HG03025 (cell line): ENCODE data around the gene ZNF385D.

Experiments used
- ATAC-seq: cut with Tn5 transposase; IDR thresholded peaks from one replicate; pipeline ENCODE4 v1.9.1; 2021; ENCODE audit warnings: mild to moderate bottlenecking, moderate library complexity; ENCODE audit not compliant: unreplicated experiment, low FRiP score

ZNF385D gene

DNA sequence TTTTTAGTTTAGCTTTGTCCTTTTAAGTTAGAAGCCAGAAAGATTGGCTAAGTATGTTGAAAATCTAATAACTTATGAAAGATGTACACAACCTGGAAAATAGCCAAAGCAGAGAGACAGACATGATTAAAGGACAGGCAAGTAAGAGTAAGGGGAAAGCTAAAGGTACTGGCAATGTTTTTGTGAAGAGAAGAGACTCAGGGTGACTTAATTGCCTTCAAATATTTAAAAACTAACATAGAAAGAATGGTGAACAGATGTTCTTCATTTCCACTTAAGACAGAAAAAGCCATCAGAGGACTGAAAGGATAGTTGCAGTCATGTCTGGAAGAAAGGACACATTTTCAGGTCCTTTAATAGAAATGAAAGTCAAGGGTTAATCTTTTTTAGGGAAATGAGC lies 68.8 kb downstream of the ZNF385D start:
- no peak for ATAC-seq

DNA sequence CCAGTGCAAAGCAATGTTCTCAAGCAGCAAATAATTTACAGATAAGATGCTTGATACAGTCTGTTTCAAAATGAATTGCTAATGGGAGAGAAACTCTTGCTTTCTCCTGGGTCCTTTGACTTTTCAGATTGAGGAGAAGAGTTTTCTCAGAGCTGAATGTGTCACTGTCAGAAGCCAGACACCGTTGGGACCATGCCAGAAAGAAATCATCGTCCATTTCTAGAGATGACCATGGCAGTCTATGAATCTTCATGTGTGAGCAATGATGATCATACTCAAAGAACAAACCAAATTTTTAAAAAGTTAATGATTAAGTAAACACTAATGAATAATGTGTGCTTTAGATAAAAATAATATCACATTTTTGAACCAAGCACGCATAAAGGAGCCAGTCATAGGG lies 77.6 kb downstream of the ZNF385D start:
- no peak for ATAC-seq

DNA sequence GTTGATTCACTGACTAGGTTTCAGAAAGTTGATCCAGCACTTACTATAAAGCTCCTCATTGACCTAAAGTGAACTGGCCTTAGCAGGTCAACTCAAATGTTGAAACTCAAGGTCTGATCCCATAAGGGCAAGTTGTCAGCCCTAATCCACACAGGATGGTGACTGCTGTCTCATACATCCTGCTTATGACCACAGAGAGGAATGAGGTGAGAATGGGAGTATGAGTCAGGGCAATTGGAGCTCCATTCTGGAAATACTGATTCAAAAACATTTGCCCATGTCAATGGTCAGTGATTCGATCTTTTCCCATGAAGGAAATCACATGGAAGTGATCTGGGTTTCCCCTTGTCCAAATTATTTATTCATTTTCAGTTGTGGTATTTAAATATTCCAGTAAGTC lies 78.7 kb downstream of the ZNF385D start:
- ATAC-seq = no peak

DNA sequence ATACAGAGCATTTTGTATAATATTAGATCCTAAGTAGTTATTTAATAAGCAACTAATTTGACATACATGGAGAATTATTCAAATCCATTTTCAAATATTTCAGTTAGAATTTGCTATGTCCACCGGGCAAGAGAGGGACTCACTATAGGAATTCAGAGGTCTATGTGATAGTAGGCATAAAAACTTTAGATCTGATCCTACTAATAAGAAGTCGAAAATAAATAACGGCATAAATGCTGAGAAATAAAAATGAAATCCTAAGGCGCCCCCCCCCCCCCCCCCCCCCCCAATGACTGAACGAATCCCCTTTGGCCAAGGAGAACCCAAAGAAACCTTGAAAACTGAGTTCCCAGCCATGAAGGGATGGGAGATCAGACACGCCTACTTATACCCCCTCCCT lies 80.6 kb downstream of the ZNF385D start:
- no peak for ATAC-seq

DNA sequence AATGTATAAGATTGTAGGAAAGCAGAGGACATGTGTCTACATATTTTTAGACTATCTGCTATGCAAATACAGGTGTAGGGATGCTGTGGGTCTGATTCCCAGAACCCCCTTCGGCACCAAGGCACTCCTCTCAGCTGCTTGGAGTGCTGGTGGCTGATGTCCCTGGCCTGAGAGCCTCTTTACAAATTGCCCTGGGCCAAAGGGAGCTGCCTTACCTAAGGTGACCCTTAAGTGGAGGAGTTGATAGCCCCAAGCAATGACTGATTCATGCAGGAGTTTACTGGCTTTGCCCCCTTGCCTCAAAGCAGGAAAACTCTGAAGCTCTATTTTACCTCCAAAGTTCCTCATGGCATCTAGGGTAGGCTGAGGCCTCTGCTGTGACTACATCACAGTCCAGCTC lies 83.0 kb downstream of the ZNF385D start:
- ATAC-seq = no peak

DNA sequence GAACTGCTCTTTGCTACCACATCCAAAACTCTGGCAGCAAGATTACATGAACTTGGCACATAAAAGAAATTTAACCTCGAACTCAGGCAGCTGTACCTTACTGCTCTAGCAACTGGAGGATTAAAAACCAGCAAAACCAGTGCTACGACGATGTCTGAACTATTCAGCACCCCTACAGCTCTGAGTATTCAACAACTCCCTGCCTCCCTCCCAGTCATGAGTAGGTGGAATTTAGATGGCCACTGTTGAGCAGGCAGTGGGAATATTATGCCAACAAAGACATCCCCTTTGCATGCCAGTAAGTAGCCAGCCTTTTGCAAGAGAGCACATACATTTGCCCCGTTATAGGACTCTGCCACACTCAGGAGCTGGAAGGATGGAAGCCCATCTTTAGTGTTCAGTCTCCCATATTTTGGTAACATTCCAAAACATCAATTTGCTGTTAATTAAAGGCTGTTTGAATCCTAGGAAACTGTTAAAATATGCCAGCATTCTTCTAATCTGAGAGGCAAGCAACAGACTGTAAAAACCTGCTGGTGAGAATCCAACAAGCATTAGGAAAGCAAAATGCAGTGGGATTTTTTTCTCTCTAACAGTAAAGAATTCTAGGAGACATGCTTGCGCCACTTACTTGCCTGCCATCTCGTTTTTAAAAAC lies 85.4 kb downstream of the ZNF385D start:
- no peak for ATAC-seq

DNA sequence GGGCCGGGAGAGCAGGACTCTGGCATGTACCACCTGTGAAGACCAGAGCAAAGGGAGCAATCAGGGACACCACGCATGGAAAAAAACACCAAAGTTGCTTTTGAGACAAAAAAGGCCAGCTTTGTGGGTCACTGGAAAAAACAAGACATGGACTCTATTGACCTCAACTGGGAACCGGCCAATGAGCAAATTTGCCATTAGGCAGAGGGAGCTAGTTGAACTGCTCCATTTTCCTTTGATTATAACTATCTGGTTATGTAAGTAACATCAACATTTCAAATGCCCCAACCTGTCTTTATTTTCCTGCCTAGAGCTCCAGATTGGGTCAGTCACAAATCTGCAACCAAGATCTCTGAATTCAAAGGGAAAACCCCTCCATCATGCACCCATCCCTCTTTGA lies 86.0 kb downstream of the ZNF385D start:
- ATAC-seq = no peak

DNA sequence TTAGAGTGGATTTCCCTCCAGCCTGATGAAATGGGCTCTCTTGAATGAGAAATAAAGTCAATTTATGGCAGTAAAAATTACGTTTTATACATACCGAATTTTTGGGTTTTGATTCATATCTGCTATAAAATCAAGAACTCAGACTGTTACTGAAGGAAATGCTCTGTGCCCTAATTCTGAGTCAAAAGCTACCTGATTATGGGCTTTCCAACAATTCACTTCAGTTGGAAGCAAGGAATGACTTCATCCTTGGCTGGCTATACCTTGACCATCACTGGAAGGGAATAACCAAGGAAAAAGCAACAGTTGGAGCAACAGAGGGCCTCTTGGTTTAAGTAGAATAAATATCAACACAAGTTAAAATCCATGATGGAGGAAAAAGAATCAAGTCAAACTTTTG lies 88.6 kb downstream of the ZNF385D start:
- ATAC-seq = no peak

DNA sequence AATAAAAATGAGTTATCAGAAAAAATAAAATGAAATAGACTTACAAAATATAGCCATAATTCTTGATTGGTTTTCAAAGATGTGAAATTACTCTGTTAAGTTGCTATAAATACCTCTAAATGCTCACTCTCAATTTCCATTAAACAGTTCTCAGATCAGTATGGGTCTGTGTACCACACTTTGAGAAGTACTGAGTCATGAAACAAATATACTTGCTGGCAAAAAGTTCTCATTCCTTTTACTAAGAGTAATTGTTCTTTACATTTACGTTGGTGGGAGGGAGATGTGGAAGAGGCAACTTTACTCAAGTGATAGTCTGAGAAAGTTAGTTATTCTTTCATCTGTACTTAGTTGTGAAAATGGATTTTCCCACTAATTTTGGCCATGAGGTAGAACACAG lies 96.3 kb downstream of the ZNF385D start:
- no peak for ATAC-seq

DNA sequence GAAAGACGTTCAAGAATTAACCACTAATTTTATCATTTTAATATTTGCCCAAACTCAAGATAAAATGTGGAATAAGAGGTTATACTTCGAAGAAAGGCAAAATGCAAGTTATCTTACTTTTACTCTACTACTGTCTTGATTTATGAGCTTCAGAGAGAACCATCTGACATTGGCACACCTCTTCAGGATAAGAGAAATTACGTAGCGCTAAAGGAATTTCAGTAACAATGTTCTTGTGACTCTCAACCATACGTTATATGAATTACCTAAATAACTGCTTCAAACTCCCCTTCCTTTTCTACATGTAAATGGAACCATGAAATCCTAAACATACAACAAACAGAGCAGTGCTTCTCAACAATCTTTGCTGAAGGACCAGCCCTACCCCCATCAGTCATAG lies 96.8 kb downstream of the ZNF385D start:
- no peak for ATAC-seq

DNA sequence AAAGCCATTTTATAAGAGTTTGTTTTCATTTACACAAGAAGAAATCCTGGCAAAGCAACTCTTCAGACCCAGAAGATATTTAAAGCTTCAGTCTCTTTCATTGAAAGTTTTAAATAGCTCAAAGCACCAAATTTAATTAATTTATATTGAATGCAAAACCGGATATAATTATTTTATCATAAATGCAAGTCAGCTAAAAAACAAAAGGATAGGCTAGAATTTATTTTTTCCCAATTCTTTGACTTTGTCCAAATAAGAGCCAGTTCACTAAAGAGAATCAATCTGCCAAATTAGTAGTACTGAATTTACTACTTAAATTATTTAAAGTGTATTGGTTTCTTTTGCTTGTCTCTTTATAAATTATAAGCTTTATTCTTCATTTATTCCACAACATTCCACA lies 101.5 kb downstream of the ZNF385D start:
- no peak for ATAC-seq

DNA sequence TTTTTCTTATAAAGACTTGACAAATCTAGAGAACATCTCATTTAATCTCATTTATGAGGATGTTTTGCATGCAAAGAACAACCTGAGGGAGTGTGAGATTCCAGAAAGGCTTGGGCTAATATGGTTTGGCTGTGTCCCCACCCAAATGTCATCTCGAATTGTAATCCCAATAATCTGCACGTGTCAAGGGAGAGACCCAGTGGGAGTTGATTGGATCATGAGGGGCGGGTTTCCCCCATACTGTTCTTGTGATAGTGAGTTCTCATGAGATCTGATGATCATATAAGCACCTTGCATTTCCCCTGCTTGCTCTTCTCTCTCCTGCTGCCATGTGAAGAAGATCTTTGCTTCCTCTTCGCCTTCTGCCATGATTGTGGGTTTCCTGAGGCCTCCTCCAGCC lies 103.0 kb downstream of the ZNF385D start:
- ATAC-seq = no peak

DNA sequence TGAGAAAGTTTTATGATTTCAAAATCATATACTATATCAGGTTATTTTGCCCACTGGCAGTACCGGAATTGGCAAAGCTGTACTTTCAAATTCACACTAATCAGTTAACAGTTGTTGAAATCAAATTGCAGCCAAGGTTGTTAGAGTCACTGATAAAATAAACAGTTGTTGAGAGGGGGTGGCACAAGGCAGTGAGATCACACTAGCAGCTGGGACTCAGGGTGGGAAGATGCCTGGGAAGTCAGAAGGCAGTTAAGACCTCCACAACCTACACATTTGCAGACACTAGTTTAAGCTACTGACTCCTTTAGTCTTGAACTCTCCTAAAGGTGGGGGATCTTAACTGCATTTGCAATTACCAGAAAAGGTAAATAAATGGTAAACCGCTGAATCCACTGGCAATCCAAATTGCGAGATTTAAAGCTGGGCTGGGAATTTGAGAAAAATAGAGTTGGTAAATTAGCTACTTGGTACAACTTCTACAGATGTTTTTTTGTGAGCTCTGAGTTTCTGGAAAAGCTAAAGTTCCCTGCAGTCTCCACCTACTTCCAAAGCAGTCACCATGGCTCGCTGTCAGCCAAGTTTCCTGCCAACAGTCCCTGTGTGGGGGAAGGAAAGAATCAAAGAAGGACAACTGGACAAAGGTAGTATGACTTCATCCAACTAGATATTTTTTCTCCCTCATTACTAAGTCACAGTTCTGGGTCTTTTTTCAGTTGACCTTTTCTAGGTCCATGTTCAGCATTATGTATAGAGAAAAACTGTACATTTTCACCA lies 105.7 kb downstream of the ZNF385D start:
- no peak for ATAC-seq

DNA sequence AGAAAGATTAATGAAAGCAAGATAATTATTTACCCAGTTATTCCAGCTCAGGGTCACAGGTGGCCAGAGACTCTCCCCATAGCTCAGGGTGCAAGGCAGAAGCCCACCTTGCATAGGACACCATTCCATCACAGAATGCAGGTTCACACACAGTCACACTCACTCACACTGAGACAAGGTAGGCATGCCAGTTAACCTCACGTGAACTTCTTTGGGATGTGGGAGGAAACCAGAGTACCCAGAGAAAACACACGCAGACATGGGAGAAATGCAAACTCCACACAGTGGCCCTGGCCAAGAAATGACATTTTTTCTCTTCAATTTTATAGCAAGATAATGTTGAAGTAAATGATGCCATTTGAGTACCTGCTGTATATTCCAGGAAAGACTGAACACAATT lies 106.7 kb downstream of the ZNF385D start:
- ATAC-seq = no peak

DNA sequence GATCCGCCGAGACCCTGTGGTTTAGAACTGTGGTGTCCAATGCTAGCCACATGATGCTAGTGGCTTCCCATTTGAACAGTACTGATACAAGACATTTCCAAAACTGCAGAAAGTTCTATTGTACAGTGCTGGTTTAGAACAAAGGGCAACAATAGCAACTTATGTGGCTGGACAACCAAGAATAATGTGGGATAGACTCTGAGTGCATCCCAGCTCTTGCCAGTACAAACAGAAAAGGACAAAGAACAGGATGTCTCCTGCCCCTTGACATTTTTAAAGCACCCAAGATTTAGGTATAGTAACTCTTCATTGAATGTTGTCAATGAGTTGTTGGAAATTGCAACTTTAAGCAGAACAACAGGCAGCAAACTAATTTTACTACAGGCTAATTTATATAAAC lies 107.3 kb downstream of the ZNF385D start:
- ATAC-seq = no peak

DNA sequence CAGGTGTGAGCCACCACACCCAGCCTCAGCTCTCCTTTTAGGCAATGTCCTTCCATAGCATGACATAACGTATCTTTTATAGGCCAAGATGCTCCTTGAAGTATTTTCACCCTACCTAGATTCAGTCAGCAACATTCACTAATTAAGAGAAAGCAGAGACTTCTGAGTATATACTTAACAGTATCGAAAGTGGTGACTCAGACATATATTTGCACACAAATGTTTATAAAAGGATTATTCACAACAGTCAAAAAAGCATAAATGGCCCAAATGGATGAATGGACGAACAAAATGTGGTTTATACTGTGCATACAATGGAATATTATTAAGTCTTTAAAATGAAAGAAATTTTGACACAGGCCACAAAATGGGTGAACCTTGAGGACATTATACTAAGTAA lies 108.6 kb downstream of the ZNF385D start:
- no peak for ATAC-seq

DNA sequence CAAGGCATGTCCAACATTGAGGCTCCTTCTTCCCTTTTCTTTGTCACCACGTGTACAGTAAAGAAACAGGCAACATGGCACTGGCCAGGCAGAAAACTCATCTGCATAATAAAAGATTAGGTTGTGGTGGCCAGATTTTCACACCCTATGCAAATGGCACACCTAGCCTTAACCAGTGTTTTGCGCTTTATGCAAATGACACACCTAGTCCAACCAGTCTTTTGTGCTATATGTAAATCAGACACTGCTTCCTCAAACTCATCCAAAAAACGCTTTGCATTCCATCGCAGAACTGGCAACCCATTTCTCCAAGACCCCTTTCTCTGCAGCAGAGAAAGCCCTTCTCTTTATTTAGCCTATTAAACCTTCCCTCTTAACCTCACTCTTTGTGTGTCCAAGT lies 109.1 kb downstream of the ZNF385D start:
- no peak for ATAC-seq

DNA sequence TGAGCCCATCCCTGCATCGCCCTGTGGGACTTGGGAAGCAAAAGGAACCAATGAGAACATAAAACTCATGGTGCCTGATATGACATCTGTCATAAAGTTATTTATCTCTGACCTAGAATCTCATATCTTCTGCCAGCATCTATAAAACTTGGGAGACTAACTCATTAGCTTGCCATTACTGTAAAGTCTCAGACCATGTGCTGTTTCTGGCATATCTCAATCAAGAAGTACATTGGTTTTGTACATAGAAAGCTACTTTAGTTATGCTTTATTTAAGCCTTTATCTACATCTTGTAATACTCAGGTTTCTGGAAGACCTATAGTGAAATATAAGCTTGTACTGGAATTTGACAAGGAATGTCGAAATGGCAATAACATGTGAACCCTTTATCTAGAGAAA lies 112.5 kb downstream of the ZNF385D start:
- no peak for ATAC-seq

DNA sequence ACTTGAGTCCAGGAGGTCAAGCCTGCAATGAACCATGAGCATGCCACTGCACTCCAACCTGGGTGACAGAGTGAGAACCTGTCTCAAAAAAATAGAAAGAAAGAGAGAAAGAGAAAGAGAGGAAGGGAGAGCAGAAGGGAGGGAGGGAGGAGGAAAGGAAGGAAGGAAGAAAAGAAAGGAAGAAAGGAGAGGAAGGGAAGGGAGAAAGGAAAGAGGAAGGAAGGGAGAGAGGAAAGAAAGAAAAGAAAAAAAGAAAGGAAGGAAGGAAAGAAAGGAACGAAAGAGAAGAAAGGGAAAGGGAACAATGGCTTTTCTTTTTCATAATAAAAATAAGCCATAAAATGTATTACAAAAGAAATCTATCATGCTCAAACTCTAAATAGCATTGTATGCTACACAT lies 116.9 kb downstream of the ZNF385D start:
- ATAC-seq = no peak

DNA sequence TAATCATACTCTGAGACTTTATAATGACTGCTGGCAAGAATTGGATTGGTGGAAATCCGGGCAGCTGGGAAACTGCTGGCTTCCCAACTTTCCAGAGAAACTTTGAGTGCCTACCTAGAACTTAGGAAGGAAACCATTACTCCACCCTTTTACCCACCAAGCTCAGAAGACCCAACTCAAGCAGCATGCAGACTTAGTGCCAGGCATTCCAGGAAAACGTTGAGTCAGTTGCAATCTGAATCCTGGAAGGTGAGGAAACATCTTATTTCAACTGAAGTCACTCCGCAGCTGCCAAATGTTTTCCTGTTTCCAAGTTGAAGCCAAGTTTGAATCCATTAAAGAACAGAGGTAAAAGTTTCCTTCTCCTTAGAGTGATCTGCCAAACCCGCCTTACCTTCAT lies 126.5 kb downstream of the ZNF385D start:
- ATAC-seq = no peak

DNA sequence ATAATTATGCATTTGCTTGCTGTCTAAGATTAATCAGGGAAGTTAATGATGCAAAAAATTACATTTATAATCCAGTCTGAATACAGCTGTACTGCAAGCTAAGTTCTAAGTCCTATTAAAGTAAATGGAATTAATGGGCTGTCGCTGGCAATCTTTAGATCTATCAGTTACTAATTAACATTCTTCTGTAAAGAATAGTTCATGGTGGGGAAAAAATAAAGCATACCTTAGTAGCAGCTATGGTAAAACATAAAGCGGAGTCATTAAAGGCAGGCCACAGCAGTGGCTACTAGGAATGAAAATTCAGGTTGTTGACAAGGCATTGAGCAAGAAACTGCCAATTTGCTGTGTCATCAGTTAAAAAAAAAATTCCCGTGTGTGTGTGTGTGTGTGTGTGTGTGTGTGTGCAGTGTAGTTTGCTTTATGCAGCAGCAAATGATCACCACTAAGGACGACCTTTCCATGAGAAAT lies 129.8 kb downstream of the ZNF385D start:
- no peak for ATAC-seq

DNA sequence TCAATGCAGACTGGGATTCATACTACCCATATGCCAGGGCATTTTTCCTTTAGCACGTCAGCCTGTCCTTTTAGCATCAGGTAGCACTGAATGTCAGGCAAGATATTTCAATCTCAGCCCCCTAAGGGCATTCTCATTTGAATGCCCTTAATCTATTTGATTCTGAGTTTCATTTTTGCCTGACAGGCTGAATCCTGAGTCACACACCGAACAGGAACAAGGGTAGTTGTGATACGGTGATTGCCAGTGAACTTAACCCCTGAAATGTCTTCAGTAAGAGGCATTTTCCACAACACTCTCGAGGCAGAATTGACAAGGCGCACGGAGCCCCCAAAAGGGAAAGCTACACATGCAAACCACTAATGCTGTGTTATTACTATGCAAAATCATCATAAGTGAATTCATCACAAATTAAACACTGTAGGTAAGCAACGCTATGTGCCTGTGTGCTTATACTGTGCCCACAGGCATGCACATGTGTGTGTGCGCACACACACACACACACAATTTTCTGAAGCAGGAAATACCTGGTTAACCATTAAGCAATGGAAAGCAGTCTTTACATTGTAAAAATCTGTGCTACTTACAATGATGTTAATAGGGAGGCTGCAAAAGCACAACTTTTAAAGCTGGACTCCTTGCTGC lies 130.4 kb downstream of the ZNF385D start:
- no peak for ATAC-seq
